Nucleus accumbens (tissue), 56 donors: Measurements from ENCODE around the gene CLIC5.

Source experiments
- DNase-seq, 56 donors: peaks; one replicate each; lab custom pipeline; 2025; lab: John Stamatoyannopoulos, UW

The CLIC5 gene

DNA sequence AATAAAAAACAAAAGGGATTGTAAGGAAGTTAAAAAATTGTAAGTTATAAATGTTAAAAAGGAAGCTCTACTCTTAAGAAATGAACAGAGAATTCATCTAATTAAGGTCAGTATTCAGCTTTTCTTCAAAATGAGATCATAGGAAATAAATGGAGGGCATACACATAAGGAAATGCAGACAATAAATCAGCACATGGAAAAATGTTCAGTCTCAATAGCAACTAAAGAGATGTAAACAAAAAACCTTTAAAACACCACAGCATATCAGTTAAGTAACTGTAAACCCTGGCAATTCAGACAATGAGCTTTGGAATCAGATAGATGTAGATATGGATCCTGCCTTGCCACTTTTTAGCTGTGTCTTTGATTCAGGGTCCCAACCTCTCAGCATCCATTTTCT is 24.0 kb upstream of the CLIC5 start:
- no peak for DNase-seq

DNA sequence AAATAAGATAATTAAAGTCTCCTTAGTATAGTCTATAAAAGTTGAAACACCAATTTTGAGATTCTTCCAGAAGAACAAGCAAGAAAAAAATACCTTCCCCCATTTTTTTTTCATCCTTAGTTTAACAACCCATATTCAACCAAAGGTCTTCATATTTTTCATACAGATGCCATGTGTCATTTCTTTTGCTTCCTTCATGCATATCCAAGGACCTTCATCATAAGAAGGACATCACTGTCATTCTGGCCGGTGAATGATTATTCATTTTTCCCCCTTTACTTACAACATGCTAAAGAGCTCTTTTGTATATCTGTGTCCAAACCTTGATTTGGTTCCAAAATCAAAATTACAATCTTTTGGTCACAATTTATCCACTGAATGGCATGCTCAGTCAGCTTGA is 21.3 kb upstream of the CLIC5 start:
- DNase-seq, result no peak

DNA sequence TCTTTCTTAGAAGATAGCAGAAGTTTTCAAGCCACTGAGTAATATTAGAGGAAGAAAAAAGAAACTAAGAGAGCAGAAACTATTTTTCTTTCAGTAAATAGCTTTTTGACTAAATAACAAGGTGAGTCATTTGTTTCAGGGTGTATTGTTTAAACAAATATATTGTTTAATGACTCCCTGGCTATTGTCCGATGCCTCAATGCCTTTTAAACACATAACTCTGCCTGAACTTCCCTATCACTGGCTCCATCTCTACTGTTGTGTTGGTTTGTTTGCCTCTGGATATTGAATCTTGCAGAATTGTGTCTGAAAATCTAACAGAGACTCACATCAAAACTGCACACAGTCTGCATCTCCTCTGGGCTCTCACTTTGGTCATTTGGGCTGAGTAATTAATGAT is 19.6 kb upstream of the CLIC5 start:
- DNase-seq, result no peak

DNA sequence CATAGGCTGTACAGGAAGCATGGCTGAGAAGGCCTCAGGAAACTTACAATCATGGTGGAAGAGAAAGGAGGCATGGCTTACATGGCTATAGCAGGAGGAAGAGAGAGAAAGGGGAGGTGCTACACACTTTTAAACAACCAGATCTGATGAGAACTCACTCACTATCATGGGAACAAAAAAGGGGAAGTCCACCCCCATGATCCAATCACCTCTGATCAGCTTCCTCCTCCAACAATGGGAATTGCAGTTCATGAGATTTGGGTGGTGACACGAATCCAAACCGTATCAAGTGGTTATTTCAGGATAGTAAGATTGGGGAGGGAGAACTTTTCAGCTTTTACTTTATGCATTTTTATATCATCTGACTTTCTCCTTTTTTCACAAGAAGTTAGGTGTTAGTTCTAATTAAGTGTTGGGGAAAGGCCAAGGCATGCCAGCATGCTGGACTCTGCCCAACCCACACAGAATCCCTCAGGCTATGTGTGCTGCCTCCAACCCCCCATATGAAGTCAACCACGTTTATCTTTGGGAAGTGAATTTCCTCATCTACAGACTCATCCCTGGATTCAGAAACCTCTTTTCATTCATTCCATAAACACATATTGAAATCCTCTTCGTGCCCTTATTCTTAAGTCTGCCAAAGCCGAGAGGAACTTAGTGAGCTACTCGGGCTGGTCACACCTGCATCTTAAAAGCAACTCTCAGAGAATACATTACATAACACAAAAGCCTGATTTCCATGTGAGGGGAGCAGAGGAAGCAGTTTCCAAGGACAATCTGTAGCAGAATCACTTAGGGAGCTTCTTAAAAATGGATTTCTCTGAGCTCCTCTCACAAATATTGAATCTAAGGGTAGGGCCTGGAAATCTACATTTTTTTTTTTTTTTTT is 16.7 kb upstream of the CLIC5 start:
- DNase-seq, result no peak

DNA sequence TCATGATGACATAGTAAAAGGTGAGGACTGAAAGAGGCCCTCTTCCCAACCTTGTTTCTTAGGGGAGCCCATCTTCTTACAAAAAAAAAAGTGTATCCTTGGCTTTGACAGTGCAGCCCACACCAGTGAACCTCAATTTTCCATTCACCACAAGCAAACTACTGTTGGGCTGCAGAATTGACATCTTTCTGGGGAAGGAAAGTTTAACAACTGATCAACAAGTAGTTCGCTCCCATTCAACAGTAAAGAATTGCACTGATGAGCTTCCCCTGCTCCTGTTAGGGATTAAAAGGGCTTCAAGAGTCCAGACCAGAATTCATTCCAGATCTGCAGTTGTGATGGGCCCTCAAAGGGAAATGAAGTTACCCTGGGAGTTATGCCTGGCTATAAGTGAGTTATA is 13.9 kb upstream of the CLIC5 start:
- DNase-seq, result no peak

DNA sequence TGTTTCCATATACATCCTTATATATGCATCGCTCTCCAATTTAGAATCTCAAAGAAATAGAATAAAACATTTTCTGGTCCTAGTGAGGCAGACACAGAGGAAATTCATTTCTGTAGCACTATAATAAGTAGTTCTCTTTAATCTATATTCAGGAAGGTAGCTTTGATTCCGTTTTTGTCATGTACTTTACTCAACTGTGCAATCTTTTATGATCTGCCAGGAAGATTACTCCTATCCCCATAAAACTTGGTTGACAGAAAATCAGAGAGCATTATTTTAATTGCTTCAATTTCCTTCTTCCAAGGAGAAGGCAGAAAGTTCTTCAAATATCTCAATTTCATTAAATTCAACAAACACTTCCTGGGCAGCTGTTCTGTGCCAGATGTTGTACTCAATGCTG is 10.6 kb upstream of the CLIC5 start:
- DNase-seq, result no peak

DNA sequence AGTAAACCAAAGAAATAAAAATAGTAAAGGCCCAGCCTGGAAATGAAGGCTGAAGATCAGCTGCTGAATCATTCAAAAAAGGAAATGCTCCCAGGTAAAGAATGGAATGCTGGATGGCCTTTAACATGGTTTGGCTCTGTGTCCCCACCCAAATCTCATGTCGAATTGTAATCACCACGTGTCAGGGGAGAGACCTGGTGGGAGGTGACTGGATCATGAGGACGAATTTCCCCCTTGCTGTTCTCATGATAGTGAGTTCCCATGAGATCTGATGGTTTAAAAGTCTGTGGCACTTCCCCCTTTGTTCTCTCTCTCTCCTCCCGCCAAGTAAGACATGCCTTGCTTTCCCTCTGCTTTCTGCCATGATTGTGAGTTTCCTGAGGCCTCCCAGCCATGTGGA is 9.9 kb upstream of the CLIC5 start:
- no peak for DNase-seq

DNA sequence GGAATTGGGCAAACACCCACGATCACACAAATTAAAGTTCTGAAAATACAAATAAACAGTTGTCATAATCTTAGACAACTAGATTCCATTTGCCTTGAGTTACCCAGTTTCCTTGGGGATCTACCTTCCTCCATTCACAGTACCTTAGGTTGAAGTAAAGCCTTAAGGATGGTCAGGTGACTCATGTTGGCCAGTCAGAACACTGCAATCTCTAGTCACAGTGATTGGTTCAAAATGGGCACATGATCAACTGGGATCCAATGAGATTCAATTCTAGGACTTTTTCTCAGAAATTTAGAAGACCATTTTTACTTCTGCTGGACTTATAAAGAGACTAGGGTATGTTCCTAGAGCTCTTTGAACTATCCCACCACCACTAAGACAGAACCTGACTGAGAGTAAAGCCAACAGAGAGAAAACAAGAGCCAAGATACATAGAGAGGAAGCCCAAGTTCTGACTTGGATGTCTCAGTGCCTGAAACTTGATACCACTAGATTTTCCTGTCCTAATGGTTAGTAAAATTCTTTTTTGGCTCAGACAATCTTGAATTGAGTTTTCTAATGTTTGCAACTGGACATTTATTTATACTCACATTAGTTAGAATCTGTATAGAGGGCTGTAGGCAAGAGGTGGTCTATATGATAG is 8.6 kb upstream of the CLIC5 start:
- DNase-seq, result no peak

DNA sequence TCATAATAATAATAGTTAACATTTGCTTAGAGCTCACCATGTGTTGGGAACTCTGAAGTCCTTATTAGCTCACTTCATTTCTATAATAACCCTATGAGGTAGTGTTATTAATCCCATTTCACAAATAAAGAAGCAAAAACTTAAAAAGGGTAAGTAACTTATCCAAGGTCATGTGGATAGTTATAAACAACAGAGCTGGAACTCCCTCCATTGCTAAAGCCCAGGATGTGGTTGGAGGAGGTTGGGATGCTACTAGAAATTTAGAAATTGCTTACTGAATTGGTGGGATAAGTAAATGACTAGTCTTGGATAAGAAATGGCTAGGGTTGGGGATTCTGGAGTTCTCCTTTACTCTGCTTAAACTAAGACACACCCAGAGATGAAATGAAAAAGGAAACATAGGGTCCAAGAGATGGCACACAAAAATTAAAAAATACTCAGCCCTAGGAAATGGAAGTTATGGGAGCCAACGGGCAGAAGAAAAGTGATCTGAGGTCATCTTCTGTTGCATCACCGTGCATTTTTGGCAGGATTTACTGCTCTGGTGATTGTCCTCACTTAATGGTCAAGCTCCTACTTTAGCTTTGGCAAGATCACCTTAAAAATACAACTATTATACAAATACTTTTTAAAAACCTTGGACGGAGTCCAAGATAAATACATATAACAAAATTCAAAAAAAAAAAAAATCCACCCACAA is 7.7 kb upstream of the CLIC5 start:
- no peak for DNase-seq

DNA sequence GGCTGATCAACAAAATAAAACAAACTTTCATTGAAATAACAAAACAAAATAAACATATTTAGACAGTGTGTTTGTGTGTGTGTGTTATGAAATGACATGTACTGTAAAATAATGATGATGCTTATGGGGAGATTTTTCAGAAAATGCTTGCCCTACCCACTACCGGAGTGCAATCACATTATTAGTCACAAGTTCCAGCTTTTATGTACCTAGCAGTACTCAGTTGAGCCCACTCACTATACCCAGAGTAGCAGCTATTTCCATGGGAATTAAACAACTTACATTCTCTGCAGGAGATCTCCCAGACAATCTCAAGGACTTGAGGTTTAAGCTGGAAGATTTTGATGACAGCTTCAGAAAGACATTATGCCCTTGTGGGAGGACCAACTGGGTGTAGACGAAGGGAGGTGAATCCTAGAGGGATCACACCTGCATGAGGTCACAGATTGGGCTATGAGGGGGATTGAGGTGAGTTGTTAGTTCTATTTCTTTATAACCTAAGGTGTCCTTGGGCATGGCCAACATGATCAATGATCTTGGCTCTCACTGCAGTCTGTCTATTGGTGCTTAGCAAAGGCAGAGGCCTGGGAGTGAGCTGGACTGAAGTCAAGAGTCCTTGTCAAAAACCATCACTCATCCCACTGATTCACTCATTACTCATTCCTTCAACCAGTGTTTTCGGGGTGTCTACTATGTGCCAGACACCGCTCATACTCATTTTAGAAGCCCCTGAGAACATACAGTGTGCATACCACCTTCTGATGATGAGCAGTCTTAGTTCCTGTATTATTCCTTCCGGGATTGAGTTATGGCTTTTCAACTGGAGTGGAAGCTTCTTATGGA is 6.7 kb upstream of the CLIC5 start:
- no peak for DNase-seq

DNA sequence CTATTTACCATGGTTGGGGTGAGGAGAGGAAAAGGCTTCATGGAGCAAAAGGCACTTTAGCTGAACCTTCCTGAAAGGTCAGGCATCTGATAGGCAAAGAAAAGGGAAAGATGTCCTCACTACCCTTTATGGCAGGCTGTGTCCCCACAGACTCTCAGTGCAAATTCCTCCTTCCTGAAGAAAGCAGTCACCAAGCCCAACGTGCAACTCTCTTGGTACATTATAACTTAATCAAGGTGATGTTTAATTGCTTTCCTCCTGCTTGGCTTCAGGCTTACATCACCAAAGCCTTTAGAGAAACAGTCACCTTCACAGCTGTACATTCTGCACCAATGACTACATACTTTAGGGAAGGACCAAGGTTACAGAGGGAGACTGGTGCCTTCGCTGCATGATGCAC is 2.1 kb upstream of the CLIC5 start:
- no peak for DNase-seq

DNA sequence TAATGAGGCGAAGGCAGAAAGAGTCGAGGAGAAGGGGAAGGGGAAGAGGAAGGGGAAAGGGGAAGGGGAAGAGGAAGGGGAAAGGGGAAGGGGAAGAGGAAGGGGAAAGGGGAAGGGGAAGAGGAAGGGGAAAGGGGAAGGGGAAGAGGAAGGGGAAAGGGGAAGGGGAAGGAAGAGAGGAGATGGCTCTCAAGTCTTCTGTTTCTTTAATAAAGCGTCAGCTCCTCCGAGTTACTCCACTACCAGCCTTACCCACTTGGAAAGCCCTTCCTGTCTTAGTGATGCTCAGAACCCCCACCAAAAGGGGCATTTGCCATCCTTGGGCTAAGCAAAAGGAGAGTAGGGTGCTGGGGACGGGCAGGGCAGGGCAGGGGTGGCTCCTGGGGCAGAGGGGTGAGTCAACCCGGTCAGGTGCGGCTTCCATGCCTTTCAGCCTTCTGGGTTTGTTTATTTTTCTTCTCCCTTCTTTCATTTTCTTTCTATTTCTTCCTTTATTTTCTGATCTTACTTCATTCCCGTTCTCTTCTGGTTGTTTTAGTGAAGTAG is 476 bp upstream of the CLIC5 start:
- DNase-seq, result no peak

DNA sequence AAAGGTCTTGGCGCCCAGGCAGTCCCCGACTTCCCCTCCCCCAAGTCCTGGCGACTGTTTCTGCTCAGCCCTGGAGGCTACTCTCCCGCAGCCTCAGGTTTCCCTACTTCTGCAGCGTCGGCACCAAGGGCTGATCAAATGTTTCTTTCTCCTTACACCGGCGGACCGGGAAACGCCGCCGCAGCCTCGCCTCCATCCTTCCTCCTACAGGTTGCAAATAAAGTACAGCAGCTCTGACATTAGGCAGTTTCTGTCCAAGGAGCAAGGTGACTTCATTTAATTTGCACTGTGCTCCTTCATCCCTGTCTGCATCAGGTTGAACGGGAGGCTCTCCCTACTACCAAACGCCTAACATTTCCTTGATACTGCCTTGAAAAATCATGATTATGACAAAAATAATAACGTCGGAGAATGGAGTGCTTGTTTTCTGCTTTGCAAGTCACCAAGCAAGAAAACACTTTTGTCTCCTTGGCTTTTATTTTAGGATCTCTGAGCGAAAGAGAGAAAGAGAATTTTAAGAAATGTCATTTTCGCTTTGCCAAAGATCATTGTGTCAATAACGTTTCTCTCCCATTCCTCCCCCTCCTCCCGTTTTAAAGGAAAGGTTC is 1.0 kb downstream of the CLIC5 start:
- DNase-seq, result peak in 6 of 56 donors; percentile 1 to 16 (median 4)

DNA sequence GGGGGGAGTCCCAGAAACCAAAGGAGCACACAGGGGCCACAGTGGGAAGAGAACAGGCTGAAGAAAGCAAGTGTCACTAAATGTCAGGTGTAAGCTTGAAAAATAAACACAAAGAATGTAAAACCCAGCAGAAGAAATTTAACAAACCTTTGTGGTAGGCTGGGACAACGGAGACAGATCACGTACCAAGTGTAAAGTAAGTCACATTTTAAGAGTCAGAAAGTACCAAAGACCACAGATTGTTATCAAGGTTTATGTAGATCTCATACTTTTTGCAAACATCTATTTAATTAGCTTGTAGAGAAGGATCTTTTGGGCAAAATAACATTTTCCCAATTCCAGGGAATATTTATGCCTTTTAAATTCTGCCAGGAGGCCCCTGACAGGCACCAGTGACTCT is 1.6 kb downstream of the CLIC5 start:
- DNase-seq, result no peak

DNA sequence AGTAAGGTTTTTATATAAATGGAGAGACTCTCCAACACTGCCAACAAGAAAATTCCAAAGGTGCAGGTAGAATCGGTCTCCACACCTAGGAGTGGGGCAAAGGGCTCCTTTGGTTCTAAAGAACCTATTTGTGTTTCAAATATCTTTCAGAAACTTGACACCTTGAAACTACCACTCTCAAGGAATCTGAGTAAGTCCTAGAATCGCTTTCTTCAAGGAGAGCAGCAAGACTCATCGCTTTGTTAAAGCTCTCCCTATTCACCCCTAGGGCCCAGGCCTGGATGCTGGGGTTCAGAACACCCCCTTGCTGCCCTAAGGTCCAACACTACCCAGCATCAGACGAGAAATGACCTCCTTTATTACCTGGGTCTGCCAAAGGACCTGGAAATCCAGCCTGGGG is 2.0 kb downstream of the CLIC5 start:
- no peak for DNase-seq

DNA sequence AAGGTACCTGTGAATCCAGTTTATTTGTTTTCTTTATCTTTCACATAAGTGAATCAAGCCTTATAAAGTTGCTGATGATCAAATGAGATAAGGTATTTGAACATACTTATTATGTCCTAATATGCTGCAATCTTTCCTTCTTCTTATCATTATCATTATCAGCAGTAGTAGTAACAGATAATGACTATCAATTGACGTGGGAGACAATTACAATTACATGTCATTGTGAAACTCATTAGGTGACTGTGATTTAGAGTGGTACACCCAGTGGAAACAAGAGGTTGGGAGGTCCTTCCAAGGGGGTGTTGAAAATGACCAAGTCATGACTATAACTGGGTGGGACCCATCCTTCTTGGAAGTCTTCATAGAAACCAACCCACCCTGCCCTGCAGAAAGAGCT is 2.8 kb downstream of the CLIC5 start:
- no peak for DNase-seq

DNA sequence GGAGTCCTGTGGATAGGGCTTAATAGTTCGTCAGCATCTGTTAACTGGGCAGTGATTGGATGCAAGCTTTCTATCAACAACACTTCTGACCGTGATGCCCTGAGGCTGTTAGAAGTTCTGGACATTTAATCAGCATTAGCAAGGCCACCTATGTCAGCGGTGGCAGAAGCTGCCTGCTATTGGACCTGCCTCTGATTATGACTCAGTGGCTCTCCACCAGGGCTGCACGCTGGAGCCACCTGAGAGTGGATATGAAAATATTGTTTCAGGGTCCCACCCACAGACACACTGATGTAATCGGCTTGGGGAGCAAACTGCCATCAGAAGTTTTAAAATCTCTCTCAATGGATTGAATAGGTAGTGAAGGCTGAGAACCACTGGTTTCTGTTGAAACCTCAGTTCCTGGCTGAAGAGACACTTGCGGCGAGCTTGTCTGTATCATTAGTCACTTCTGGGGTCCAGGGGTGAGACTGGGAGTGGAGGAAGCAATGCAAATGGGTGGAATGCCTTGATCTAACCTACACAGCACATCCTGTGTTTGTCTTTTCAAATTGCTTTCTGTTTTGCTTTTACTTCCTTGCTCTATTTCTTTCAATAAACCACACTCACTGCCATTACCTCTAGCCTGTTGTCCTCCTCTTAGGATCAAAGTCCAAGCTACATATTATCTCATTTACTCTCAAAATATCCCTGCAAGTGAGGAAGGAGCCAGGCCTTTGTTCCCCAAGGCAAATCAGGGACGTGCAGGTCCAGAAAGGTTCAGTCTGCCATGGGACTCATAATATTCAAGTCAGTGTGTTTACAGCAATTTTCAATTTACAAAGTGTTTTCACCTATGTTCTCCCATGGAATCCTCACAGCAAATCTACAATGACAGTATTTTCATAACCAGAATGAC is 4.2 kb downstream of the CLIC5 start:
- no peak for DNase-seq

DNA sequence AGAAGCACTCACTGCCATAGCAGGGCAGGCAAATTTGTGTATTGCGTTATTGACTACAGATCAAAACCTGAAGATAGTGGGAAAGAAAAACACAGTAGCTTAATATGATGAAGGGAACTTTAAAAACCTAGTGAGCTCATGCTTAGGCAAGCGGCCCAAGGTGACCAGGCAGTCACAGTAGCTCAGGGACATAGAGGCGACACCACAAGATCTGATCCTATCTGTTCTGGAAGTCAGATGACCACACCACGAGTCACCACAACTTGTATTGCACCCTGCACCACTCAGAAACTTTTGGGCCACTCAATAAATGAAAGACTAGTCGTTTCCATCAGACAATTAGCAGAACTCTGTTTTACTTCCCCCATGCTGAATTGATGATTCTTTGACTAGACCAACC is 4.9 kb downstream of the CLIC5 start:
- no peak for DNase-seq

DNA sequence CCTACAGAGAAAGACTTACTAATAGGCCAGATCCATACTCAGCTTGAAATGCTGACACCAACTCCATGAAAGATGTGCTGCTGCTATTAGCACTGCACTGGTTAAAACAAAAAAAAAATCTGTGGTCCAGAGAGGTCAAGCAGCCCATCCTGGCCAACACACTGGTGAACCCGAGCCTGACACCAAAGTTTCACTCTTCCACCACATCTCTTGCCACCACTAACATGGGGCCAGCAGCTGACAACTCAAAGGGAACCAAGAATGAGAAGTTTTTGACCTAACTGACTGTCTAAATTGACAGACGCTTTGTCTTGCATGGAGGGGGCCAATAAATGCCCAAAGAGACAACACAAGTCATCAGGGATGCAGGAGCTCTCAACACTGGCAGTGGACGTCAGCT is 5.4 kb downstream of the CLIC5 start:
- DNase-seq, result no peak
